HG03521 (cell line): ENCODE data around the gene SLC12A6.
"Not testable (repeated sequence)": the region's sequence is repeated elsewhere in the genome, so short reads cannot be mapped to it uniquely, and the experiment has no call there.

Source experiments
- ATAC-seq: cut with Tn5 transposase; IDR thresholded peaks from one replicate; pipeline ENCODE4 v1.9.1; 2021; ENCODE audit warnings: mild to moderate bottlenecking, moderate library complexity; ENCODE audit not compliant: unreplicated experiment

The SLC12A6 gene

GRCh38 chr15:34209421-34210282 is 127.9 kb downstream of the SLC12A6 start, which contains the start of gene KATNBL1:
KATNBL1 (minus strand) TSS chr15:34210096; CDS start chr15:34163676, 46,420 bp downstream.
- ATAC-seq: peak; percentile 84

GRCh38 chr15:34206011-34206410 is 131.6 kb downstream of the SLC12A6 start:
- no peak for ATAC-seq

GRCh38 chr15:34203936-34204335 is 133.6 kb downstream of the SLC12A6 start:
- ATAC-seq: no peak

GRCh38 chr15:34203305-34203704 is 134.3 kb downstream of the SLC12A6 start:
- no peak for ATAC-seq

GRCh38 chr15:34193272-34193671 is 144.3 kb downstream of the SLC12A6 start:
- not testable (repeated sequence) for ATAC-seq

- ATAC-seq: no peak
These were observed 148.9 kb downstream of the SLC12A6 start for GRCh38 chr15:34188711-34189110.

- no peak for ATAC-seq
These were observed 151.9 kb downstream of the SLC12A6 start for GRCh38 chr15:34185666-34186065.

- ATAC-seq: no peak
These were observed 154.6 kb downstream of the SLC12A6 start for GRCh38 chr15:34182942-34183341.
